ENCODE measurements around the gene PLXNC1. TPM values are rescaled to one million over a fixed set of nuclear protein-coding genes. Genes with fewer than 3 reads are reported as not detected.

Gene PLXNC1
- total and polyA plus RNA-seq, 9 donors, result 8.2 to 33.7 (median 17.5) TPM

DNA sequence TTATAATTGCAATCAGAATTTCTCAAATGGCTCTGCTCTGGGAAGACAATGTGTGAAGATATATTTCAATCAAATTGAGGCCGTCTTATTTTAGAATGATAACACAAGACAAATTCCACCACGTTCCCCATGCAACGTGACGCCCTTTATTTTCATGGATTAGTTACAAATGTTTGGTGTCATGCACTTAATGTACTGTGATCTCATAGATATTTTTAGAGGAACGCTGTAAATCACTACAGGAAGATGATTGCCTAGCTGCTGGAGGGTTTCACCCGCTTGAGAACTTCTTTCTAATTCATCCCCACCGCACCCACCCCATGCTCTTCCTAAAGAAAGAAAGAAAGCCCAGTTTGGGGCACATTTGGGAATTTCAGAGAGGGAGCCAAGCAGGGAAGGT lies 117.2 kb downstream of the PLXNC1 start:
- Histone ChIP-seq H3K27me3 (no peaks in the 10 kb centered on the region), H3K27ac (no peak overlapping the region), H3K9me3 (no peaks in the 10 kb centered on the region), H3K36me3 (no peaks in the 10 kb centered on the region), H3K4me3 (no peak overlapping the region), H3K4me1 (ENCODE audit: insufficient read depth) (peaks cover 10% of the 10 kb centered on the region)
- intact Hi-C loops (cut with DNase I), result no loop called here
- WGBS, 3 donors, result 69 to 89% (median 87%) methylated on average over 7 of the region's 7 CpGs
- no peak for DNase-seq
- no peak for TF ChIP-seq POLR2A (IDR thresholded peaks at IDR 0.05)
- TF ChIP-seq, protein P1, sequence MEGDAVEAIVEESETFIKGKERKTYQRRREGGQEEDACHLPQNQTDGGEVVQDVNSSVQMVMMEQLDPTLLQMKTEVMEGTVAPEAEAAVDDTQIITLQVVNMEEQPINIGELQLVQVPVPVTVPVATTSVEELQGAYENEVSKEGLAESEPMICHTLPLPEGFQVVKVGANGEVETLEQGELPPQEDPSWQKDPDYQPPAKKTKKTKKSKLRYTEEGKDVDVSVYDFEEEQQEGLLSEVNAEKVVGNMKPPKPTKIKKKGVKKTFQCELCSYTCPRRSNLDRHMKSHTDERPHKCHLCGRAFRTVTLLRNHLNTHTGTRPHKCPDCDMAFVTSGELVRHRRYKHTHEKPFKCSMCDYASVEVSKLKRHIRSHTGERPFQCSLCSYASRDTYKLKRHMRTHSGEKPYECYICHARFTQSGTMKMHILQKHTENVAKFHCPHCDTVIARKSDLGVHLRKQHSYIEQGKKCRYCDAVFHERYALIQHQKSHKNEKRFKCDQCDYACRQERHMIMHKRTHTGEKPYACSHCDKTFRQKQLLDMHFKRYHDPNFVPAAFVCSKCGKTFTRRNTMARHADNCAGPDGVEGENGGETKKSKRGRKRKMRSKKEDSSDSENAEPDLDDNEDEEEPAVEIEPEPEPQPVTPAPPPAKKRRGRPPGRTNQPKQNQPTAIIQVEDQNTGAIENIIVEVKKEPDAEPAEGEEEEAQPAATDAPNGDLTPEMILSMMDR (IDR thresholded peaks at IDR 0.05), result no peak
- no peak for TF ChIP-seq EP300 (IDR thresholded peaks at IDR 0.05)

DNA sequence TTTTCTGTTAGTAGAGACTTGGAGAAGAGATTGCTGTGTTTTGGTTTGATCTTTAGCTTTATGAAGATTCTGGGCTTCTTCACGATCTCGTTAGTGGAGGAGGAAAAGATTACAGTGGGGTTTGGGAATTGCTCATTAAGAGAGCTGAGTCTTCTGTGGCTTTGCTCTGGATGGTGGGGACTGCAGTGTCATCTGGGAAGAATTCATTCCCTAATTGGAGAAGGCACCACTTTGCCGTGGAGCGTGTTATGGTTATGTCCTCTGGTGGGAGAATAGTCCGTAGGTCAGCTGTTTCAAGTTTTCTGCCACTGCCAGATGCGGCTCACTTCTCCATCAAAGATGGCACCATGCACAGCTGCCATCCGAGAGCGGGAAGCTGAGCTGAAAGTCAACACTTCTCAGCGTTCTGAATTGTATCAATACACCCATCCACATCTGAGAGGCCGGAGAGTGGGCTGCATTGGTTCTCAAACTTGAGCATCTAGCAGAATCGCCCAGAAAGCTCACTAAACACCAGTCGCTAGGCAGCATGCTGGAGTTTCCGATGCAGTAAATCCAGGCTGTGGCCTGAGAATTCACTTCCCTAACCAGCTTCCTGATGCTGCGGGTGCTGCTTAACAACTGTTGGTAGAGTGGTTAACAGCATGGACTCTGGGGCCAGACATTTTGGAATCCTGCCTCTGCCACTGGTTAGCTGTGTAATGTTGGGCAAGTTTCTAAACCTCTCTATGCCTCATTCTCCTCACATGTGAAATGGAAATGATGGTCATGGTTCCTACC lies 117.8 kb downstream of the PLXNC1 start:
- H3K36me3 ChIP-seq, result no peaks in the 10 kb centered on the region
- H3K4me3 ChIP-seq, result no peak overlapping the region
- peaks cover 10% of the 10 kb centered on the region for H3K4me1 ChIP-seq (ENCODE audit: insufficient read depth)
- no peaks in the 10 kb centered on the region for H3K9me3 ChIP-seq
- no peak for DNase-seq
- no peaks in the 10 kb centered on the region for H3K27me3 ChIP-seq
- WGBS, 3 donors, result 82 to 88% (median 84%) methylated on average over 14 of the region's 14 CpGs
- no peak overlapping the region for H3K27ac ChIP-seq
- intact Hi-C loops (cut with DNase I), result no loop called here
- TF ChIP-seq EP300 (IDR thresholded peaks at IDR 0.05) (no peak), POLR2A (IDR thresholded peaks at IDR 0.05) (no peak)
- TF ChIP-seq, protein P1 (IDR thresholded peaks at IDR 0.05), result no peak

DNA sequence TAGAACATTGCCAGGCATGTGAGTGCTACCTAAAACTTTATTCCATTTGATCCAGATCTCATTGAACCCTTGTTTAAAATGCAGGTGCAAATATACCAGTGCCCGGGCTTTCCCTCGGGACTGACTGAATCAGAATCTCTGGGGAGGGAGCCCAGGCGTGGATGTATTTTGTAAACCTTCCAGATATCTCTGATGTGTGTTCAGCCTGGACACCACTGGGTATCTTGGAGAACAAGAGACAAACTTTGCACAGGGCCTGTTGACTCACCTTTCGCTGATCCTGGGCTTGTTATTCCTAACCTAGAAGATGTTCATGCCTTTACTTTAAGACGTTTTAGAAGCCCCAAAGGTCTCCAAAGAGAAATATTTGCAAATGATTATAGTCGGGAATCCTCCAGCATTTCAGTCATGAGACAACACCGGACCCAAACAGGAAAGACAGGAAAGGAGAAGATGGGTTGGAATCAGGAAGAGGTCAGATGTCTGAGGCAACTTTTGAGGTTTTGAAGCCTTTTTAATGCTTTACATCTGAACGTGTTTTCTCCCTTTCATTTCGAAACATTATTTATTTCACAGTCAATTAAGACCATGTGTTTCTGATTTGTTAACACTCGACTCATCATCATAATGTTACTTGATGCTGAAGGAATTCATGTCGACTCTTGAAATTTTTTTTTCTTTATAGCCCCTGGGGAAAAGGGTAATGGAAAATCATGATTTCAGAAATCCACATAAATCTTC lies 118.6 kb downstream of the PLXNC1 start:
- Histone ChIP-seq H3K4me3 (no peak overlapping the region), H3K4me1 (ENCODE audit: insufficient read depth) (peaks cover 9% of the 10 kb centered on the region), H3K27me3 (no peaks in the 10 kb centered on the region), H3K36me3 (no peaks in the 10 kb centered on the region), H3K9me3 (no peaks in the 10 kb centered on the region), H3K27ac (no peak overlapping the region)
- 37 to 59% (median 51%) methylated on average over 11 of the region's 11 CpGs for WGBS, 3 donors
- no peak for TF ChIP-seq EP300 (IDR thresholded peaks at IDR 0.05)
- TF ChIP-seq, protein P1 (IDR thresholded peaks at IDR 0.05), result no peak
- TF ChIP-seq POLR2A (IDR thresholded peaks at IDR 0.05), result no peak
- intact Hi-C loops (cut with DNase I), result no loop called here
- no peak for DNase-seq

DNA sequence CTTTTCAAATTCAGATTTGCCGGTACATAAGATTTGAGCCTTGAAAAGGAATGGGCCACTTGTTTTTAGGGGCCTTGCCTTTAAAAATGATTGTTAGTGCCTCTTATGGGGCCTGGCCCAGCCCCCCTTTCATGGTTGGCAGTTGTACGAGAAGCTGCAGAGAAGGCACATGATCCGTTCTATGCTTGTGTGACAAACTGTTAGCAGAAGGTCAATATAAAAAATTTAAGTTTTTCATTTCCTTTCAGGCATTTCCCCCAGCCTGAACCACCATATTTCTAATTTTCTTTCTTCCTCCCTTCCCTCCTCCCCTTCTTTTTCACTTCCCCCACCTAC lies 119.1 kb downstream of the PLXNC1 start:
- Histone ChIP-seq H3K4me1 (ENCODE audit: insufficient read depth) (peaks cover 7% of the 10 kb centered on the region), H3K36me3 (no peaks in the 10 kb centered on the region), H3K27me3 (no peaks in the 10 kb centered on the region), H3K27ac (no peak overlapping the region), H3K9me3 (no peaks in the 10 kb centered on the region), H3K4me3 (no peak overlapping the region)
- intact Hi-C loops (cut with DNase I), result no loop called here
- TF ChIP-seq, protein P1 (IDR thresholded peaks at IDR 0.05), result no peak
- TF ChIP-seq EP300 (IDR thresholded peaks at IDR 0.05), result no peak
- TF ChIP-seq POLR2A (IDR thresholded peaks at IDR 0.05), result no peak
- DNase-seq, result no peak
- WGBS, 3 donors, result 49 to 83% (median 81%) methylated on average over 3 of the region's 3 CpGs
